ENCODE measurements around the gene RAI1.

Gene RAI1

DNA sequence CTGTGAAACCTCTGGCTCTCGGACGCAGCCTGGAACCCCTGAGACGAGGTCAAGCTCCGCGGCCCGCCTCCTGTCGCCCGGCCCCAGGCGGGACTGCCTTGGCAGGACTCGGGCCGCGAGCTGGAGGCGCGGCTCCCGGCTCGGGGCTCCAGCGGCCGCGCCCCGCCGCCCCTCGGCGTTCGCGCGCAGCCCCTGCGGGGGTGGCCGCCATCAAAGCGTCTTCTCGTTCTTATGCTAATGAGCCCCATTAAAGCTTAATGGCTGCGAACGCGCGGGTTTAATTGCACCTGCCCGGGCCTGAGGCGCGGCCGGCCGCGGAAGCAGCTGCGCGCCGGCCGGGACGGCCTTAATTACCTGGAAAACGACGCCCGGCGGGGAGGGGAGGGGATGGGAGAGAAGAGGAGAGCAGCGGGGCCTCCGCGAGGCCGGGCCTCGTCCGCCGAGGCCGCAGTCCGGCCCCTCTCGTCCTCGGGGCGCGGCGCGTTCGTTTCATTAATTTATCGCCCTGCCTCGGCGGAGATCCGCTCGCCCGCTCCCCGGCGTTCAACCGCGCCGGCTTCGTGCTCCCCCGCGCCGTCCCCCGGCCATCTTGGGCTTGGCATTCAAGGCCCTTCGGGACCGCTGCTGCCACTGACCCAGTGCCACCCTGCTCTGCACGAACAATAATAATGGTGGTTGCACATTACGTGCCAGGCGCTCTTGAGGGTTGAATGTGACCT is 19.2 kb downstream of the RAI1 start:
- DNase-seq (ENCODE audit: low read depth, low spot score) = no peak

DNA sequence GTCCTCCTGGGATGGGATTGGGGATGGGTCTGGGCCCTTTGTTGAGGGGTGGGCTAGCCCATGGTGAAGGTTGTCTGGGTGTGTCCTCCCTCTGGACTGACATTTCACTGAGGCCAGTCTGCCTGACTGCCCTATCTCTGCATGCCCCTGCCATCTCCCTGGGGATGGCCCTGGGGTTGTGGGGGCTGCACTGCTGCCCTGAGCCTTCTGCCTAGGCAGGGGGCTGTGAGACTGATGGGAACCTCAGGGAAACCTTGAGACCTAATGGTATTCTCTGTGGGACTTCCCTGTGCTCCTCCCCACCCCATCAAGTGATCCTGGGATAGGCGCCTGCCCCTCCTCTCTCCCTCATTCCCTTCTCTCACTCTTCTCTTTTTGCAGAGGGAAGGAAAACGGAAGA is 19.9 kb downstream of the RAI1 start:
- DNase-seq (ENCODE audit: low read depth, low spot score) = no peak

DNA sequence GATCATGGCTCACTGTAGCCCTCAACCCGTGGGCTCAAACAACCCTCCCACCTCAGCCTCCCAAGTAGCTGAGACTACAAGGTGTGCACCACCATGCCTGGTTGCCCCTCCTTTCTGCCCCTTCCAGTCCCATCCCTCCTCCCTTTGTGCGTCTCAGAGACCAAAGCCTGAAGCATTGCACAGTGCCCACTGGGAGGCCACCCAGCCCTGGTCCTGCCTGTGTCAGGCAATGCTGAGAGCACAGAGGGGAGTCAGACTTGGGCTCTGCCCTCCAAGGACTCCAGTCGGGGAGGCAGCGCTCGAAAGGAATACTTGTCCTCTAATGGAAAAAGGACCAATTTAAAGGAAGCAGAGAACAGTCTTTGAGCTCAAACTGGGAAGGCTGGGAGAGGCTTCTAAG is 20.4 kb downstream of the RAI1 start:
- no peak for DNase-seq (ENCODE audit: low read depth, low spot score)

DNA sequence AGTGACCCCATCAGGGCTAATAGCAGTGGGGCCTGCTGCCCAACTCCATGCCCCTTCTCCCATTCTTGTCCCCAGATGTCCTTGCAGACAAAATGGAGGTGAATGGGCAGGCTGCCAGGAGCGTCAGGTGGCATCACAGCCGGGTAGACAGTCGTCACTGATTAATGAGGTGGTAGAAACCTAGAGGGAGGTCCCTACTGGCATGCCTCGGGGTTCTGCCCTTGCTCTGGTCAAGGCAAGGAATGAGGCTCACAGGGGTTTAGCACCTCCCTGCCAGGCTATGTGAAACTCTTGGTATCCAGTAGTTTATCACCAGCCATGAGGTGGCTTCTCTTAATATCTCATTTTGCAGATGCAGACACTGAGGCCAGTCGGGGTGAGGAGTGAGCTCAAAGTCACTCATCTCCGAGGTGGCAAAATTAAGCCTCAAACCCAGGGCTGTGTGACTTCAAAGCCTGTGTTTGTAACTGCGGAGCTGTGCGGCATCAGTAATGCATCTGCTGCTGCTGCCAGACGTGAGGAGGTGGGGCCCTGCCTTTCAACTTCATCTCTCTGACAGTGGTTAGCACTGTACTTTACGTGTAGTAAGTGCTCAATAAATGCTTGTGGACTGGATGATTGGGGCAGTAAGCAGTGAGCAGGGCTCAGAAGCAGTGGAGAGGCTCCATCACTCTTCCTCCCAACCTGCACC is 21.3 kb downstream of the RAI1 start:
- no peak for DNase-seq (ENCODE audit: low read depth, low spot score)

DNA sequence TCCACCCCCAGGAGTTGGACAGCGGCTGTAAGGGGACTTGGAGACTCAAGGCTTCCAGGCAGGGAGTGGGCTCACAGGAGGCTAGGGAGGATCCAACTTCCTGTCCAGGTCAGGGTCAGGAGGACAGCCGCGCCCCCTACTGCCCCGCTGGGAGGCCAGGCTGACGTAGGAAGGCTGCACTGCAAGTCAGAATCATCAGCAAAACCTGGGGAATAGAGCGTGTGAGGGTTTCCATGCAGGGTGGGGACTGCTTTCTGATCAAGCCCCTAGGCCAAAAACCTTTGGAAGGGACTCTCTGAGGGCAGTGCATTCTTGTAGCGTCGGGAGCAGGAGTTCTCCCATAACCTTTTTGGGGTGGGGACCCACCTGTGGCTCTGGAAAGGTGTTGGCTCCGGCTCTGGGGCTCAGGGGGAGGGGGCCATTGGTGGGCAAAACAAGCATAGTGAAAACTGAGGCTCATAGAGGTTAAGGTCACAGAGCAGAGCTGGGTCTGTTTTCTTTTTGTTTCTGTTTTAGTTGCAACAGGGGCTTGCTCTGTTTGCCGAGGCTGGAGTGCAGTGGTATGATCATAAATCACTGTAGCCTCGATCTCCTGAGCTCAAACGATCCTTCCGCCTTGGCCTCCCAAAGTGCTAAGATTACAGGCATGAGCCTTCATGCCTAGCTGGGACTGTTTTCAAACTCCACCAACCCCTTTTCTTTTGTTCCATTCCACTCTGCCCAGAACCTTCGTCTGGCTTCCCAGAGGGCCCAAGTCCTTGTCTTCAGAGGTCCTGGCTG is 22.1 kb downstream of the RAI1 start:
- DNase-seq (ENCODE audit: low read depth, low spot score) = no peak

DNA sequence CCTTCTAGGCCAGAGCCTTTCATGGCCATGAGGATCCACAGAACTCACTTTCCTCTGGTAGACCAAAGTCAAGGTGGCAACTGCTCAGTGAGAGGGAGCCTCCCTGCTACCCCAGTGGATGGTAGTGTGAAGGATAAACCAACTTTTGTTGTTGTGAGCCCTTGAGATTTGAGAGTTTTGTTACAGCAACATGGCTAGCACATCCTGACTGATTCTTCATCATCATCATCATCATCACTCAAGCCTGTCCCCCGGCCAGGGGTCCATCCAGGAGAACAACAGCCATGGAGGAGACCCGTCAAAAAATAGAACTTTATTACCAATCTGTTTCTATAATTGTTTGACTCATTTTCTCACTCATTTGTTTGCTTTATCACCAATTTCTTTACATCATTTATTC is 23.7 kb downstream of the RAI1 start:
- no peak for DNase-seq (ENCODE audit: low read depth, low spot score)

DNA sequence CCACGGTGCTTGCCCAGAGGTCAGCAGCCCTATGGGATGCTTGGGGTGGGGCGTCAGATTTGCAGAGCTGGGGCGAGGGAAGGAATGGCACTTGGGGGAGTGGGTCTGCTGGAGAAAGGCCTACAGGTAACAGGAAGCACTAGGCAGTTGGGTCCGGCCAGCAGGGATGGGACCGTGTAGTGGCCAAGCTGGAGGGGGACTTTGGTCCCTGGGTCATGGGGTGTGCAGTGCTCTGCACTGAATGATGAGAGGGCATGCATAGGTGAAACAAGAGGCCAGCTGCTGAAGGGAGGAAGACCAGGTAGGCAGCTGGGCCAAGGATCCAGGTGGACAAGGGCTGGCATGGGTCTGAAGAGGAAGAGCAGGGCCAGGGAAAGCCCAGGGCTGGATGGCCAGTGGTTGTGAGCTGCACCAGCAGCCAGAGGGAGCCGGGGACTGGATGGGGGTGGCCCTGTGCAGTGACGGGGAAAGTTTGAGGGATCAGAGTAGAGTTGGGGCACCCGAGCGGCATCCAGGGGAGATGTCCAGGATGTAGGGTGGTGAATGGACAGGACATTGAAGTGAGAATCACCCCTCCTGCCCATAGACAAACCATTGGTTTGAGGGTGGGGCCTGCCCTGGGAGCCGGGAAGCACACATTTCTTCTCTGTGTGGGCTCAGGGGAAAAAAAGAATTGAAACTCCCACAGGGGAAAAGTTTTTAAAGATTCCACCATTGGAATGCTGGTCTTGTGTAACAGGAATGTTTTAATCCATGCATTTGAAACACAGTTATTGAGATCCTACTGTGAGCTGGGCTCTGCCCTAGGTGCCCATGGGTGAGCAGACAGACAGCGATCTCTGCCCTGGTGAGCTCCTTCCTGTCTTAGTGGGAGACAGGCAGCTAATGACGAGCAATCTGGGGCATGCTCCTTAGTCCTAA is 25.1 kb downstream of the RAI1 start:
- DNase-seq (ENCODE audit: low read depth, low spot score) = no peak

DNA sequence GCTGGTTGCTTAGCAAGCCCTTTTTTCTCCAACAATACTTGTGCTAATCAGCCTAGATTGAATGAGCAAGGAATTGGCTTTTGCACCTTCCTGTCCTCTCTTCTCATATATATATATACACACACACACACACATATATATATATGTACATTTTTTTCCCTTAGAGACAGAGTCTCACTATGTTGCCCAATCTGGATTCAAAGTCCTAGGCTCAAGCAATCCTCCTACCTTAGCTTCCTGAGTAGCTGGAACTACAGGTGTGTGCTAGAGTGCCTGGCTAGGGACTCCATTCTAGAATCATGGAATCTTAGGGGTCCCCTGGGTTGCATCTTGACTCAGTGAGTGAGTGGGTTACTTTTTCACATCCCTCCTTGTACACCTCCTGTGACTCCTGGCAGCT is 27.0 kb downstream of the RAI1 start:
- no peak for DNase-seq (ENCODE audit: low read depth, low spot score)

DNA sequence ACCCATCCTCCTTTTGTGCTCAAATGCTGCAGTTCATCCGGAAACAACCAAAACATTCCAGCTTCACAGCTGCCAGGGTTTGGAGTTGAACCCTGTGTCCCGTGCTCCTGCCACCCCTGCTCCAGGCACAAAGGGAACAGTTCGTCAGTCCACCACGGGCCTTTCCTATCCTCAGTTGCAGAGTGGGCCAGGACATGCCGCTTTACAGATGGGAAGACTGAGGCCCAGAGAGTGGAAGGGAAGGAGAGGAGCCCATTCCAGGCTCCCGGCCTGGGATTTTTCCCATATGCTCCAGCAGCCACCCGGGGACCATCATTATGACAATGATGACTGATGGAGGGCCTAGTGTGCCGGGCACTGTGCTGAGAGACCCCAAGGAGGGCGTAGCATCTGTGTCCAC is 27.6 kb downstream of the RAI1 start:
- DNase-seq (ENCODE audit: low read depth, low spot score) = no peak

DNA sequence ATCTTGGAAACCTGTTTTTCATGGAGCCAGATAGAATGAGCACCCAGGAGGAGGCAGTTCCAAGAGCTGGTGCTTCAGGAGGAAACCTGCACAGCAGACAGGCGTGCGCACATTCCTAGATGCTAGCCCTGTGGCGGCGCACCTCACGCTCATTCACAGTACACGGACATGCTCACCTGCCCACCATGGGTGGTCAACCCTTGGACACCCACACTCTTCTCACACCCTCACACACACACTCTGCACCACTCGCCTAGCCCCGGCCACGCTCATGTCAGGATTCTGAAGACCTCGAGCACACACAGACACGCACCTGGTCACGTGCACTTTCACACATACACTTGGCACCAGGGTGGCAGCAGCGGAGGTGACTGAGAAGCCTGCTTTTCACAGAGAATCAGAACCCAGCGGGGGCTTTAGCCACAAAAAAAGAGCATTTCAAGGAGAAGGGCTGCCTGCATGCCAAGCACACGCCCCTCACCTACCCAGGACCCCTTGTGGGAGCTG is 28.6 kb downstream of the RAI1 start:
- no peak for DNase-seq (ENCODE audit: low read depth, low spot score)

DNA sequence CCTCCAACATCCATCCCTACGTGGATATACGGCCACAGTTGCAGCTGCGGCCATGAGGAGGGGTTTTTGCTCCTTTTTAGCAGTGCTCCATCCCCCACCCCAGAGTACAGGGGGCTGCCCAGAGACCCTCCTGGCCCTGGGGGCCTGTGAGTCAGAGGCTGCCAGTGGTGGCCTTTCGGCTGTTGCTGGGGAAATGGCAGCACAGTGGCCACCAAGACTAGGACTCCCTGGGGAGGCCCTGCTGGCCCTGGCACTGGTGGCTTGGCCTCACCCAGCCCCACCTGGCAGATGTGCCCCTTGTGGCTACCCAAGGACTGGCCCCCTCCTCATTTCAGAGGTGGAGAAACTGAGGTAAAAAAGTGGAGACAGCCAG is 29.1 kb downstream of the RAI1 start:
- no peak for DNase-seq (ENCODE audit: low read depth, low spot score)

DNA sequence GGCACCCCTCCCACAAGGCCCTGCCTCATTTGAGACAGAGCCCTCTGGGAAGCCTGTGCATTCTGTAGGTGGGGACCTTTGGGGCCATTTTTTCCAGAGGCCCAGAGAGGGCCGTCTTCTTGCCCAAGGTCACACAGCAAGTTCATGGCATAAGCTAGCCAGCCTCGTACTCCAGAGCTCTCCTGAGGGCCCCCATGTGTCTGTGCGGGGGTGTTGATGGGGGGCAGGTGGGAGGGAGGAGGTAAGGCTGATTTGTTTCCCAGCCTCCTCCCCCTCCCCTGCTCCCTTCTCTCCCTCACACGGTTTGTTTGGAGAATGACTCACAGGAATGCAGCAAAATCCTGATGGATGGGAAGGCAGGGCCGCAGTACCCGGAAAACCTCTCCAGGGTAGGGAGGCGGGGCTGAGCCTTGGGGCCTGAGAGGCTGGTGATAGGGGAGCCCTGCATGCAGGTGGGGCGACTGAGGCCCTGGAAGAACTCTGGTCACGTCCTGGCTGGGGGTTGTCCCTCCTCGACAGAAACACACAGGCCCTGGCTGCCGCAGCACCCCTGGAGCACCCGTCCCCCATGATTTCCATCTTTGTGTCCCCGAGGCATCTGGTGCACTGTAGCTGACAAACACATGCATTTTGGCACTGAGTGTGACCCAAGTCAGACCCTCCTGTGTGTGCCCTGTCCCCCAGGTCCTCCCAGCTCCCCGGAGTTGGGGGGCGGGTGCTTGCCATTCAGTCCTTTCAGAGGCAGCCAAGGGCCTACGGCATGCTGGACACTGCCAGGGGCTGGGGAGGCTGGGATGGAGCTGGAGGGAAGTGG is 29.7 kb downstream of the RAI1 start:
- no peak for DNase-seq (ENCODE audit: low read depth, low spot score)

DNA sequence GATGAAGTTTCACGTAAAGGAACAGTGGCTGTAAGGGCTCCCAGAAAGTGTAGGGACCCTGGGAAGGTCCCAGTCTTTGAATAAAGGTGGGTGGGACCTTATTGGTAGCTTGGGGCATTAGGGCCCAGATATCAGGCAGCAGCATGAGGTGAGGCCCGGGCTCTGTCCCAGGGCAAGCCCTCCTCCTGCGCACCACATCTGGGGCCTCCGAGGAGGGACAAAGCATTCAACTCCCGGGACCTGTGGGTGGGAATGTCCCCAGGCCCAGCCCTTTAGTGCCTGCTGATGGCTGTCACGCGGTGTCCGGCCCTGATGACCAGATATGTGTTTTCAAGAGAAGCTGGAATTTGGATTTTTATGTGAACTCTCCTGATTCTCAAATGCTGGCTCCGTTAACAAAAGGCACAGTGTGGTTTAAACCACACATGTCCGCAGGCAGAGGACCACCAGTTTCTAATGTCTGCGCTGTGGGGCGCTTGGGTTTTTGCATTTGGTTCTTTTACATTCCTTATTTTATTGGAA is 30.4 kb downstream of the RAI1 start:
- no peak for DNase-seq (ENCODE audit: low read depth, low spot score)

DNA sequence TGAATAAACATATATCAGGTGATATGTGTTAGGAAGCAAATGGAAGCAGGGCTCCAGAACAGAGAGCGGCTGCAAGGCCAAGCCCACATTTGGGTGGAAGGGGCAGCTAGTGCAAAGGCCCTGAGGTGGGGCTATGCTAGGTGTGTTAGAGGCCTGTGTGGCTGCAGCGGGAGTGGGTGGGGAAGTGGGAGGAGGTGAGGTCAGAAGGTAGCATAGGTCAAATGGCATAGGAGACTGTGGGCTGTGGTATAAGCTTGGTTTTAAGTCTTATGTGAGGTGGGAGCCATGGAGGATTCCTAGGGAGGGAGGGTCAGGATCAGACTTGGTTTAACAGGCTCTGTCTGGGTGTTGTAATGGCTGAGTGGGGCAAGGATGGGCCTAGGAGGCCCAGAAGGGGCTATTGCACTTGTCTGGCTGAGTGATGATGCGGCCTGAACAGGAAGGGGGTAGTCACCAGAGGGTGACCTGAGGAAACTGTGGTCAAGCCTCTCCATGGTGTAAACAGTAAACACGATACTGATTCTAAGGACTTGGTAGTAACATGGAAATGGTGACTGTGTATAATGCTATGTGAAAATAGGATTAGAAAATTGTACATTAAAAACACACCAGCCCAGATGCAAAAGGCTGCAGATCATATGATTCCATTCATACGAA is 31.1 kb downstream of the RAI1 start:
- DNase-seq (ENCODE audit: low read depth, low spot score) = no peak

DNA sequence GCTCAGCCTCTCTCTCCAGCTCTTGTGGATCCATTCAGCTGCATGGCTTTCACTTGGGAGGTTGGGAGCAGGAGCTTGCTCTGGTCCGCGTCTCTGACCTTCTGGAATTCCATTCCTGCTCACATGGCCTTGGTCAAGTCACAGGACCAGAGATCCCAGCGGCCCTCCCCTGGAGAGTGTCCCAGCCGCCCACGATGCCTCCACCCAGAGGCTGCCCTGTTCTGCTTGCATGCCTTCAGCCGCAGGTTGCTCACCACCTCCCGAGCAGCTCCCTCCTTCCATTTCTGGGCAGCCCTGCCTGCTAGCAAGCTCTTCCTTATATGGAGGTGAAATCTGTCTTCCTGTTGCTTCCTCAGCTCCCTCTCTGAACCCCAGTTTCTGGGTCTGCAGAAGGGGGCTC is 32.6 kb downstream of the RAI1 start:
- DNase-seq (ENCODE audit: low read depth, low spot score) = no peak

DNA sequence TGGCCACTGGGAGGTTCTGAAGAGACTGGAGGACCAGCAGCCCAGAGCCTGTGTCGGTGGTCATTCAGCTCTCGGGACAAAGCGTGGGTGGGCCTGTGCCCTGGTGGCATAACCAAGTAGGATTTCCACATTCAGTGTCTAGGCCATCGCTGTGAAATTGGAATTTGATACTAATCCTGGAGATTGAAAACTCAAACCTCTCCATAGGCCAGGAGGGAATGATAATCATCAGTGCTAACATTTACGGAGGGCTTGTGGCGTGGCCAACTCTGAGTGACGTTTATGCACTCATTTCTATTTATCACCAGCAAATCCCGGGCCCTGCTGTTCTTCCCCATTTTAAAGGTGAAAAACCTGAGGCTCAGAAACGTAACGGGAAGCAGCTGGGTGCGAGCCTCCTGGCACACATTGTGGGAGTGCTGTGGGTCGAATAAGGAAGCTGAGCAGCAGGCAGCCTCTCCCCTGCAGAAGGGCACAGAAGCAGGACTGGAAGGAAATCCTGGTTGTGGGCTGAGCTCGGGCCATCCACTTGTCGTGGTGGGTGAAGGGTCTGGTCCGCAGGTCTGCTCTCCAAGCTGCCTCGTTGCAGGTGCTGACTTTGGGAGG is 33.1 kb downstream of the RAI1 start:
- DNase-seq (ENCODE audit: low read depth, low spot score) = no peak

DNA sequence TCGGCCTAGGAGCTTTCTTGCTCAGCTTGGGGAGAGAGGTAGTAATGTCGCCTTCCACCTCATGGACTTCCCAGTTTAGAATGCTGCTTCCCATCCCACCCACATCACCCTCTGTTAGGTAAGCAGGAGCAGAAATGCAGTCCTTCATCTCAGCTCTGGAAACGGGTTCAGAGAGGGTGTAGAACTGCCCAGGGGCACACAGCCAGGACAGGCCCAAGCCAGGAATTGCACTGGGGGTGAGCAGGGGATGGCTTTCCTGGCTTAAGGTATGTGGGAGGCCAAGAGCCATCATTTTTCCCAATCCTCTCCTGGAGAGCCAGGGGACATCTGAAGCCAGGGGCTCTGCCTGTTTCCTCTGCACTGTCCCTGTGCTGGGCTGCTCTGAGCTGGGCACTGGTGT is 33.6 kb downstream of the RAI1 start:
- DNase-seq (ENCODE audit: low read depth, low spot score) = no peak

DNA sequence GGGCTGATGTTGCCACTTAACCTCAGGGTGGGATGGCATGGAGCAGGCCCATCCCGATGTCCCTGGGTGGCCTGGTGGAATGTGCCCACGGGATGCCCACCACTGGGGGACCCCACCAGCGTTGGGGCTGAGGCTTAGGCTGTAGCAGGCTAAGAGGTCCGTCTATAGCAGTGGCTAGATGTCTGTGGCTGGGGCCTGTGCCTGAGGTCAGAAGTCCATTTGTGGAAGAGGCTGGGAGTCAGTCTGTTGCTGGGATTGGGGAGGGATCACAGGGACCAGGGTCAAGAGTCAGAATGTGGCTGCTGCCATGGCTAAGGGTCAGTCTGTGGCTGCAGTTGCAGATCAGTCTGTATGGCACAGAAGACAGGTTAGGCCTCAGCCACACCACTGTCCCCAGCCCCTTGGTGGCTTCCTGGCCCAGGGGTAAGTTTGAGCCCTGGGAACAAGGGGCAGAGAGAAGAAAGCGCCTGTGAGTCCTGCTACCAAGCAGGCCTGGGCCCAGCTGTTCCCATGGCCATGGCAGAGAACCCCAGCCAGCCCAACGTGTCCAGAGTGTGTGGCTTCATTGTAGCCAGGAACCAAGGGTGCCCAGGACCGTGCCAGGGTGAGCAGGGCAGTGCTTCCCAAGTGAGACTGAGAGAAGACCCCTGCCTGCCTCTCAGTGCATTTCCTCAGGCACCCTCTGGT is 35.7 kb downstream of the RAI1 start:
- no peak for DNase-seq (ENCODE audit: low read depth, low spot score)

DNA sequence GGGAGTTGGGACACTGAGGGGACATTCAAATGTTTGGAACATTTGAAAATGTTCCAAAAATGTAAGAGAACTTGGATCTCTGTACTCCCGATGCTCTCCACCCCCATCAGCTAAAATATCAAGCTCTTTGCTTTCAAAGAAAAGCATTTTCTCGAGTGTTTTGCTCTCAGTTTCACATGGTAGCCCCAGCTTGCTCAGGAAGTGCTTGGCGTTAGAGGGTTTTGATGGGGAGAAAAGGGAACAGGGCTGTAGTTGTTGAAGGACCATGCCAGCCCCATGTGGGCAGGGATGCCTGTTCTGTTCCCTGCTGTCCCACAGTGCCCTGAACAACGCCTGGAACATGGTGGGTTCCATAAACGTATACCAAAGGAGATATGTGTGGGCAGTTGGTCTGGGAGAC is 37.0 kb downstream of the RAI1 start:
- DNase-seq (ENCODE audit: low read depth, low spot score) = no peak

Measured in iPS DF 19.7 (cell line).